Vagina (tissue), 2 donors: ENCODE results near the gene FAM3B. TPM values are rescaled to one million over a fixed set of nuclear protein-coding genes. Genes with fewer than 3 reads are reported as not detected.

Experiments used
- DNase-seq, 2 donors: peaks; one replicate each; pipeline ENCODE4 v3.0.0-alpha.2; 2017; ENCODE audit errors: extremely low spot score in 2 of 2
- H3K27ac ChIP-seq: fragments of 200-600 bp; sonication (generic); one replicate; pipeline ENCODE4 v1.5.1; 2019
- H3K27me3 ChIP-seq: fragments of 200-600 bp; sonication (generic); one replicate; pipeline ENCODE4 v1.5.1; 2019
- H3K36me3 ChIP-seq, 2 donors: fragments of 200-600 bp; sonication (generic); one replicate each; pipeline ENCODE4 v1.5.1; 2017 to 2019
- H3K4me1 ChIP-seq: fragments of 200-600 bp; sonication (generic); one replicate; pipeline ENCODE4 v1.5.1; 2019
- H3K4me3 ChIP-seq, 2 donors: fragments of 200-600 bp; sonication (generic); 1 replicate in 1 of 2; 2 replicates in 1 of 2; pipeline ENCODE4 v1.5.1; 2016 to 2019
- H3K9me3 ChIP-seq: fragments of 200-600 bp; sonication (generic); one replicate; pipeline ENCODE4 v1.5.1; 2019
- POLR2A ChIP-seq, 2 donors: fragments of 450-650 bp; IDR thresholded peaks; one replicate each; pipeline ENCODE4 v1.6.1; 2017; ENCODE audit warnings: antibody characterized with exemption in 2 of 2, mild to moderate bottlenecking in 2 of 2, moderate library complexity in 2 of 2
- POLR2AphosphoS5 ChIP-seq, 2 donors: sonication (generic); formaldehyde crosslinking; IDR thresholded peaks; one replicate each; pipeline ENCODE4 v1.9.0; 2017; ENCODE audit warnings: antibody characterized with exemption in 2 of 2, mild to moderate bottlenecking in 2 of 2, low read depth in 1 of 2; ENCODE audit not compliant: insufficient read depth in 1 of 2
- intact Hi-C: fragments of 100-400 bp; cut with DNase I; formaldehyde crosslinking; loops from one replicate; pipeline ENCODE4 v1.15.1; 2023
- total RNA-seq: library from RNA; depleted of rRNA; stranded (reverse); fragments of >200 nt; gene quantifications from one replicate; pipeline ENCODE4 v1.2.3, GENCODE V29; 2016
- TF ChIP-seq, protein P1 (sequence below), 3 experiments: fragments of 450-650 bp in 2 of 3; fragments of 200-600 bp in 1 of 3; sonication (generic) in 1 of 3; IDR thresholded peaks; one replicate each; pipeline ENCODE4 v1.5.1; 2017 to 2019; ENCODE audit warnings: antibody characterized with exemption in 3 of 3, mild to moderate bottlenecking in 2 of 3, moderate library complexity in 2 of 3

Gene FAM3B
- total RNA-seq, 1 donor from 2014 or later, result 2.9 TPM

DNA sequence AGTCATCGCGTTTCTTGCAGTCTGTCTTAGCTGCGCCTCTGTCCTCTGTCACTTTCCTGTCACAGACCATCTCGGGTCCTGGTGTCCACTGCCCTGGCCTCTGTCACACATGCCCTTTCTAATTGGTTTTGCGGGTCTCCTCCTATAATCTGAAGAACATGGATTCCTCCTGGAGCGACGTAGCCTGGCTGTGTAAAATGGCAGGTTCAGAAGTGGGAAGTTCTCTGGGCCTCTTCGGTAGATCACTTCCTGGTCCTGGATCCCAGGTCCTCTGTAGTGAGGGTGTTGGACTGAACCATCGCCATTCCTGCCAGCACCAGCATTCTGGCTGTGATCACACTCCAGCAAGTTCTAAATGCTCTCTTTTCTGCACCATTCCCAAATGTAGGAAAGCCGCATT, 857 bp downstream of the FAM3B start:
- TF ChIP-seq POLR2A (IDR thresholded peaks at IDR 0.05), result no peak
- TF ChIP-seq POLR2AphosphoS5 (IDR thresholded peaks at IDR 0.05; ENCODE audit: insufficient read depth in 1 of 2, low read depth in 1 of 2), result no peak
- TF ChIP-seq, protein P1, sequence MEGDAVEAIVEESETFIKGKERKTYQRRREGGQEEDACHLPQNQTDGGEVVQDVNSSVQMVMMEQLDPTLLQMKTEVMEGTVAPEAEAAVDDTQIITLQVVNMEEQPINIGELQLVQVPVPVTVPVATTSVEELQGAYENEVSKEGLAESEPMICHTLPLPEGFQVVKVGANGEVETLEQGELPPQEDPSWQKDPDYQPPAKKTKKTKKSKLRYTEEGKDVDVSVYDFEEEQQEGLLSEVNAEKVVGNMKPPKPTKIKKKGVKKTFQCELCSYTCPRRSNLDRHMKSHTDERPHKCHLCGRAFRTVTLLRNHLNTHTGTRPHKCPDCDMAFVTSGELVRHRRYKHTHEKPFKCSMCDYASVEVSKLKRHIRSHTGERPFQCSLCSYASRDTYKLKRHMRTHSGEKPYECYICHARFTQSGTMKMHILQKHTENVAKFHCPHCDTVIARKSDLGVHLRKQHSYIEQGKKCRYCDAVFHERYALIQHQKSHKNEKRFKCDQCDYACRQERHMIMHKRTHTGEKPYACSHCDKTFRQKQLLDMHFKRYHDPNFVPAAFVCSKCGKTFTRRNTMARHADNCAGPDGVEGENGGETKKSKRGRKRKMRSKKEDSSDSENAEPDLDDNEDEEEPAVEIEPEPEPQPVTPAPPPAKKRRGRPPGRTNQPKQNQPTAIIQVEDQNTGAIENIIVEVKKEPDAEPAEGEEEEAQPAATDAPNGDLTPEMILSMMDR (IDR thresholded peaks at IDR 0.05), result no peak
- intact Hi-C loops, result no loop called here
- H3K36me3 ChIP-seq, result no peaks in the 10 kb centered on the region
- H3K27me3 ChIP-seq, result peaks cover 5% of the 10 kb centered on the region
- peaks cover 13% of the 10 kb centered on the region for H3K4me1 ChIP-seq
- H3K4me3 ChIP-seq, result peak overlapping the region in 1 of 2 donors; percentile 22
- DNase-seq, result no peak
- H3K9me3 ChIP-seq, result no peaks in the 10 kb centered on the region
- H3K27ac ChIP-seq, result no peak overlapping the region

DNA sequence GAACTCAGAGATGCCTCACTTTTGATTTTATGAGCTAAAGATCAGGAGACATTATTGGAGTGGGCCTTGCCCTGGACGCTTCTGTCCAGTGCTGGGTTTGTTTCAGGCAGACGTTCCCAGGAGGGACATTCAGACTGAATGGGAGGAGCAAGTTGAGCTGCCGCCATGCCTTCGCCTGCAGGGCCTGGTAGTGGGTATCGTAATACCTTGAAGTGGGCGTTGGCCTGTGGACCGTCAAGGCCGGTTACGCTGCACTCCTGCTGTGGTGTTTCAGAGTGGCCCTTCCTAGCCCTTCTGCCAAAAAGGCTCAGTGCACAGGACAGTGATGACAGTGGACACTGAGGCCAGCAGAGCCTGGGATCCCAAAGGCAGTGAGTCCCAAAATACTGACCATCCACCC, 1.6 kb downstream of the FAM3B start:
- DNase-seq, result no peak
- no peak overlapping the region for H3K27ac ChIP-seq
- no peak overlapping the region for H3K4me3 ChIP-seq
- TF ChIP-seq POLR2A (IDR thresholded peaks at IDR 0.05) (no peak), POLR2AphosphoS5 (IDR thresholded peaks at IDR 0.05; ENCODE audit: insufficient read depth in 1 of 2, low read depth in 1 of 2) (no peak)
- TF ChIP-seq, protein P1 (IDR thresholded peaks at IDR 0.05), result no peak
- intact Hi-C loops, result no loop called here
- H3K36me3 ChIP-seq, result no peaks in the 10 kb centered on the region
- H3K27me3 ChIP-seq, result peaks cover 5% of the 10 kb centered on the region
- H3K4me1 ChIP-seq, result peaks cover 13% of the 10 kb centered on the region
- no peaks in the 10 kb centered on the region for H3K9me3 ChIP-seq

DNA sequence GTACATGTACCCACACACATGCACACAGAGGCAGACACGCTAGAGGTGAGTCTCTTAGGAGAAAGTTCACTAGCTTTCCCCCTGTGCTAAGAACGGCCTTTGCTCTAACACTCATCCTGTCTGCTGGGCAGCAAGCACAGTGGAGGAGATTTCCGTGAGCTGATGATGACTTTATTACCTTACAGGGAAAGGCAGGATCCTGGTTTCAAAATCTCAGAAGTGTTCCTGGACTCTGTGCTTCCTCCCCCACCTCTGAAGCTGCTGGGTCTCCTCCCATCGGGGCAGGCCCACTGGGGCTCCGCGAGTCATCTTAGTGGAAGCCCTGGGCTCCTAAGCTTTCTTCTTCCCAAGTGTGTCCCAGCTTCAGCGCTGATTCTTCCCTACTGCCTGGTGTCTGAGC, 2.7 kb downstream of the FAM3B start:
- Histone ChIP-seq H3K4me3 (no peak overlapping the region), H3K36me3 (no peaks in the 10 kb centered on the region), H3K27ac (no peak overlapping the region), H3K9me3 (no peaks in the 10 kb centered on the region), H3K4me1 (peaks cover 13% of the 10 kb centered on the region), H3K27me3 (peaks cover 5% of the 10 kb centered on the region)
- intact Hi-C loops, result no loop called here
- no peak for DNase-seq
- TF ChIP-seq, protein P1 (IDR thresholded peaks at IDR 0.05), result no peak
- no peak for TF ChIP-seq POLR2AphosphoS5 (IDR thresholded peaks at IDR 0.05; ENCODE audit: insufficient read depth in 1 of 2, low read depth in 1 of 2)
- TF ChIP-seq POLR2A (IDR thresholded peaks at IDR 0.05), result no peak

DNA sequence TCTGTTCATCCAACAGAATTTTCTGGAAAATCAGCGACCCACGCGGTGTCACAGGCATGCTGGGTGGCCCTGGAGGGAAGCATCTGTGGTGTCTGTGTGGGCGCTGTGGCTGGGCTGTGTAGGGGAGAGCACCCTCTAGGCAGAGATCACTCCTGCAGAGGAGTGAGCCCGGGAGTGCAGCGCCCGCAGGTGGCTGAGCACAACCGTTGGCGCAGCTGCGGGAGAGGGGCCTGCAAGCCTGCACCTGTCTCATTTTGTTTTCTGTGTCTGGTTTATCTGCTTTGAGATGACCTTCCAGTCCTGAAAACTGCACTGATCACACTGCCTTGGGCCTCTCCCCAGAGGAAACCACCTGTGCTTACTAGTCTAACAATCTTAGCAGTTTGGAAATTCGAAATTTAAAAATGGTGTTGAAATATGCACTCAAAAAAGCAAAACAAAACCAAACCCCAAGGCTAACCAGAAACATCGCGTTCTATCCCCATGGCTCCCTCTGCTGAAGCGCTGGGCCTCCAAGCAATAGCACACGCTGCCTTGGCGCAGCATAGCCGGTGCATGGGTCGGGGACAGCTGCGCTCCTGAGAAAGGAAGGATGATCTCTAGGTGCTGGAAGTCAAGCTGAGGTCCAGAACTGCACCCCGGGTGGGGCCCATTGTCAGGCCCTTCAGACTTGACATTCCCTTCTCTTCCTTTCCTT, 4.8 kb downstream of the FAM3B start:
- Histone ChIP-seq H3K4me3 (no peak overlapping the region), H3K4me1 (peaks cover 10% of the 10 kb centered on the region), H3K27ac (no peak overlapping the region), H3K27me3 (peaks cover 5% of the 10 kb centered on the region), H3K9me3 (no peaks in the 10 kb centered on the region), H3K36me3 (no peaks in the 10 kb centered on the region)
- DNase-seq, result no peak
- intact Hi-C loops, result no loop called here
- TF ChIP-seq, protein P1 (IDR thresholded peaks at IDR 0.05), result no peak
- TF ChIP-seq POLR2AphosphoS5 (IDR thresholded peaks at IDR 0.05; ENCODE audit: insufficient read depth in 1 of 2, low read depth in 1 of 2) (no peak), POLR2A (IDR thresholded peaks at IDR 0.05) (no peak)

DNA sequence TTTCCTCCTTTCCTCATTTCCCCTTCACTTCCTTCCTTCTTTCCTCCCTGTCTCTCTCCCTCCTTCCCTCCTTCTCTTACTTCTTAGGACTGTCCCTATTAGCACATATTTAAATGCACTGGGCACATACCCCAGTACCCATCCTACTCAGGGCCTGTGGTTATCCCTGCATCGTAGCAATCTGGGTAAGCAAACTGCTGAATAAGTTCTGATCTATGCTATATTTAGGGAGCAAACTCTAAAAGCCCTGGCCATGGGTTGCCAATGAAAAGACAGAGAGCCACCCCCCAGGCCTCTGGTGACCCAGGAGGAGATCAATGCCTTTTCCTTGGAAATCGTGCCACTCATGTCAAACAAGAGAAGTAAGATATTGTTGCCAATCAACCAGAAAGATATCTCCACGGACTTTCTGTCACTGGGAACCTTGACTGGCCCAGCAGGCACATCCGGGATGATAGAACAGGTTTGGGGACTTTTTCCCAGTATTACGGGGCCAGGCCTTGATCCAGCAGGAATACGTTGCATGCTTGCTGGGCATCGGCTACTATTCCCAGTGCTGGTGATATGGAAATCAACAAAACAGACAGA, 5.4 kb downstream of the FAM3B start:
- Histone ChIP-seq H3K27me3 (no peaks in the 10 kb centered on the region), H3K4me1 (peaks cover 3% of the 10 kb centered on the region), H3K27ac (no peak overlapping the region), H3K9me3 (no peaks in the 10 kb centered on the region), H3K4me3 (no peak overlapping the region), H3K36me3 (no peaks in the 10 kb centered on the region)
- TF ChIP-seq, protein P1 (IDR thresholded peaks at IDR 0.05), result no peak
- TF ChIP-seq POLR2A (IDR thresholded peaks at IDR 0.05) (no peak), POLR2AphosphoS5 (IDR thresholded peaks at IDR 0.05; ENCODE audit: insufficient read depth in 1 of 2, low read depth in 1 of 2) (no peak)
- intact Hi-C loops, result no loop called here
- DNase-seq, result no peak
